ENCODE measurements around the gene ITIH3.
A peak's percentile ranks its signal among the peaks of the same experiment; 100 is the strongest.
"Not testable (repeated sequence)": the region's sequence is repeated elsewhere in the genome, so short reads cannot be mapped to it uniquely, and the experiment has no call there.

The ITIH3 gene

DNA sequence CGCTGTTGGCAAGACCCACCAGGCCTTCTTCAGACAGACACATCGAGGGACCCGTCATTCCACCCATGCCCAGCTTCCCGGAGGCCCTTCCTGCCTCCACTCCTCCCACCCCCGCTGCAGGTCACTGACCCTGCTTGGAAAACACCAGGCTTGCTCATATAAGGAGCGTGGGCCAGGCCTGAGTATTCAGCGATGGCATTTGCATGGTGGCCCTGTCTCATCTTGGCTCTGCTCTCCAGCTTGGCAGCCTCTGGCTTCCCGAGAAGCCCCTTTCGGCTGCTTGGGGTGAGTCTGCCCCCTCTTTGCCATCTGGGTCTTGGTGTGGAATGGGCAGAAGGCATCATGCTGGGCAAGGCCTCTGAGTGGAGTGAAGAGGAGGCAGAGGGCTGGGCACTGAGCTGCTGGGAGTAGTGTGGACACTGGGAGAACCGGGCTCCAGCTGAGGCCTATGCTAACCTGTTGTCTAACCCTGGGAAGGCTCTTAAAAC lies at the start of gene ITIH3:
Gene ITIH3, plus strand, starts transcription at position 185 of the 488 bp plus-strand sequence. Its CDS starts 8 bp downstream, at position 193.
- DNase-seq, result no peak

GRCh38 chr3:52752045-52752660 lies 42.4 kb upstream of the ITIH3 start:
- no peak for DNase-seq

- no peak for DNase-seq
Measured at GRCh38 chr3:52754373-52754772, 40.2 kb upstream of the ITIH3 start.

DNA sequence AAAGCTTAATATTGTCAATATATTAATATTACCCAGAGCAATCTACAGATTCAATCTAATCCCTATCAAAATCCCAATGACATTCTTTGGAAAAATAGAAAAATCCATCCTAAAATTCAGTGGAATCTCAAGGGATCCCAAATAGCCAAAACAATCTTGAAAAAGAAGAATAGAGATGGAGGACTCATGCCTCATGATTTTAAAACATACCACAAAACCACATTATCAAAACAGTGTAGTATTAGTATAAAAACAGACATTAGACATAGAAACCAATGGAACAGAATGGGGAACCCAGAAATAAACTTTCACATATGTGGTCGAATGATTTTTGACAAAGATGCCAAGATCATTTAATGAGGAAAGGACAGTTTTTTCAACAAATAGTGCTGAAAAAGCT lies 38.5 kb upstream of the ITIH3 start:
- no peak for DNase-seq

DNA sequence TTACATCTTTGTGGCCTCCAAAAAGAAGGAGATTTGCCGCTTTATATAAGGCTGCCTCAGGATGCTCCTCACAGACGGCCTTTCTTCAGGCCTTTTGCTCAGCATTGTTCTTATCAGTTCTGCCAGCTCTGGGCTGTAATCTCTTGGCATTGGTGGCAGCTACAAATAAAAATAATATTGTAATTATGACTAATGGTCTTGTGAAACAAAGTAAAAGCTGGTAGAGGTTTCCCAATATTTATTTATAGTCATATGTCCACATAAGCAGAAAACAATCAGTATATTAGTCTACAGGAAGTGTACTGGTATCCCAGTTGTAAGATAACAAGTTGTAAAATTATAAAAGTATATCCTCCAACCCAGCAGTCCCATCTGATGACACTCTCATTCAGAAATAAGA lies 31.1 kb upstream of the ITIH3 start:
- no peak for DNase-seq

DNA sequence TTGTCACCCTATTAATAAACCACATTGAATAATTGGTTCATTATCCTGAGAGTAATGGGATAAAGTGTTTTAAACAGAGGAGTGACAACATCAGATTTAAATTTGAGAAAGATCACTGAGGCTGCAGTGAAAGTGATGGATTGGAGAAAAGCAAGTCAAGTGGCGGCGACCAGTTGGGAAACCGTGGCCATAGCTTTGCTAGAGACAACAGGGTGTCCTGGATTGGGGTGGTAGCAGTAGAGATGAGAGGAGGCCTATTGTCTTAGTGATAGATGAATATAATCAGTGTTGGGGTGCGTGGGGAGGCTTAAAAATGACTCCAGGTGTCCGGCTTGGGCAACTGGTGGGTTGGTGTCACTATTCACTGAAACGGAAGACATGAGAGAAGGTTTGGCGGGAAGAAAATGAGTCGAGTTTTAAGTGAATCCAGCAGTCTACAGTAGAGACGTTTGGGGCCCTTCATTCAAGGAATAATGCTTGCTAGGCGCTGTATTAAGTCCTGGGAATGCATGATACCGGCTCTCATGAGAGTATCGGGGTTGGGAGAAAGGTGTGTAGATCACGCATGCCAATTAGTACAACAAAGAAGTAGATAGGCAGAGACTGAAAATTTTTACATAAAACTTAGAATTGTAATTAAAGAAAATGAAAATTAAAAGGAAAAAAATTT lies 24.7 kb upstream of the ITIH3 start:
- DNase-seq, result no peak

GRCh38 chr3:52770496-52771333 lies 23.9 kb upstream of the ITIH3 start, which contains the start of gene NEK4:
Gene NEK4, minus strand, starts transcription at chr3:52770940. Its CDS starts 194 bp downstream, at chr3:52770746.
- DNase-seq, result peak; percentile 75

GRCh38 chr3:52771334-52771681 lies 23.3 kb upstream of the ITIH3 start:
- DNase-seq, result no peak

- DNase-seq, result no peak
Measured at GRCh38 chr3:52771702-52772101, 22.9 kb upstream of the ITIH3 start.

GRCh38 chr3:52773361-52774065 lies 21.1 kb upstream of the ITIH3 start:
- no peak for DNase-seq

GRCh38 chr3:52774066-52774713 lies 20.4 kb upstream of the ITIH3 start:
- no peak for DNase-seq

GRCh38 chr3:52774901-52775864 lies 19.4 kb upstream of the ITIH3 start:
- DNase-seq, result peak; percentile 6

DNA sequence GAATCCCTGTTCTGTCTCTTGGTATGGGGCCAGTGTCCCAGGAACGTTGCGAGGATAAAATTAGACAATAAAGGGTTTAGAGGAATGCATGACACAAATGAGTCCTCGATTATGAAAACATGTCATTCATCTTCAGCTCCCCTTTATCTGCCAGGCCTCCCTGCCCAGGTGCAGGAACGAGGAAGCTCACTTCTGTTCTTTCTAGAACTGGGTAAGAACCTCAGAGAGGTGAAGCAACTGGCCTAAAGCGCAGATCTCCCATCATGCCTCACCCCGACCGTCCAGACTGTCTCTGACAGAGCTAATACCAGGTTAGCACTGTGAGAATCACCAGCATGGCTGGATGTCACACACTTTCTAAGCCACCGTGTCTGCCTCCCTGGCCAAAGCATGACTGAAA lies 18.7 kb upstream of the ITIH3 start:
- DNase-seq, result no peak

- not testable (repeated sequence) for DNase-seq
Measured at GRCh38 chr3:52776486-52776885, 18.1 kb upstream of the ITIH3 start.

- no peak for DNase-seq
Measured at GRCh38 chr3:52777127-52777958, 17.3 kb upstream of the ITIH3 start, which contains the start of gene ITIH1. Gene ITIH1, plus strand, starts transcription at chr3:52777599. Its CDS starts 17 bp downstream, at chr3:52777616.

GRCh38 chr3:52777959-52778805 lies 16.4 kb upstream of the ITIH3 start:
- no peak for DNase-seq

- DNase-seq, result no peak
Measured at GRCh38 chr3:52779011-52779836, 15.4 kb upstream of the ITIH3 start.

Data from COR-L47 (cell line).